Endothelial cell (in vitro differentiated cells): ENCODE measurements around the gene ASNSD1. TPM values are rescaled to one million over a fixed set of nuclear protein-coding genes. Genes with fewer than 3 reads are reported as not detected.
A peak's percentile ranks its signal among the peaks of the same experiment; 100 is the strongest.
"Not testable (repeated sequence)": the region's sequence is repeated elsewhere in the genome, so short reads cannot be mapped to it uniquely, and the experiment has no call there.

ENCODE experiments used
- DNase-seq: peaks from one replicate; pipeline ENCODE4 v3.0.0; 2021; ENCODE audit warnings: low spot score
- H3K27ac Mint-ChIP-seq: one replicate; pipeline ENCODE4 v1.8.0; 2021; ENCODE audit warnings: mixed read lengths, inconsistent platforms; ENCODE audit not compliant: unreplicated experiment
- H3K27me3 Mint-ChIP-seq: one replicate; pipeline ENCODE4 v1.8.0; 2021; ENCODE audit warnings: mild to moderate bottlenecking, moderate library complexity, mixed read lengths, inconsistent platforms; ENCODE audit not compliant: unreplicated experiment
- H3K36me3 Mint-ChIP-seq: one replicate; pipeline ENCODE4 v1.8.0; 2021; ENCODE audit warnings: mild to moderate bottlenecking, low read depth, mixed read lengths, inconsistent platforms; ENCODE audit not compliant: unreplicated experiment
- H3K4me1 Mint-ChIP-seq: one replicate; pipeline ENCODE4 v1.8.0; 2021; ENCODE audit warnings: mild to moderate bottlenecking, mixed read lengths, inconsistent platforms; ENCODE audit not compliant: unreplicated experiment
- H3K4me3 Mint-ChIP-seq: one replicate; pipeline ENCODE4 v1.8.0; 2021; ENCODE audit warnings: mild to moderate bottlenecking, mixed read lengths, inconsistent platforms; ENCODE audit not compliant: unreplicated experiment
- H3K9me3 Mint-ChIP-seq: one replicate; pipeline ENCODE4 v1.8.0; 2021; ENCODE audit warnings: mixed read lengths, inconsistent platforms; ENCODE audit not compliant: unreplicated experiment
- CTCF ChIP-seq: fragments of 200-600 bp; sonication (generic); IDR thresholded peaks from one replicate; pipeline ENCODE4 v1.5.0; 2021; ENCODE audit warnings: antibody characterized with exemption; ENCODE audit not compliant: unreplicated experiment
- total RNA-seq: library from RNA; stranded (reverse); fragmentation: NEBNext Ultra II Directional; extraction: Animal tissue kit (Norgen Biotek cat#: 25700); gene quantifications from one replicate; pipeline ENCODE4 v1.2.1, GENCODE V29; 2021; ENCODE audit not compliant: unreplicated experiment

The ASNSD1 gene
- total RNA-seq, 1 donor from 2014 or later = 35.7 TPM

- H3K27me3 Mint-ChIP-seq = no peaks in the 10 kb centered on the region
- no peak for TF ChIP-seq CTCF
- no peak for DNase-seq
- H3K36me3 Mint-ChIP-seq = no peaks in the 10 kb centered on the region
- H3K4me3 Mint-ChIP-seq = no peak overlapping the region
- H3K27ac Mint-ChIP-seq = no peak overlapping the region
- H3K9me3 Mint-ChIP-seq = no peaks in the 10 kb centered on the region
- H3K4me1 Mint-ChIP-seq = no peaks in the 10 kb centered on the region
Observed at GRCh38 chr2:189700681-189701080, 39.4 kb downstream of the ASNSD1 start.

DNA sequence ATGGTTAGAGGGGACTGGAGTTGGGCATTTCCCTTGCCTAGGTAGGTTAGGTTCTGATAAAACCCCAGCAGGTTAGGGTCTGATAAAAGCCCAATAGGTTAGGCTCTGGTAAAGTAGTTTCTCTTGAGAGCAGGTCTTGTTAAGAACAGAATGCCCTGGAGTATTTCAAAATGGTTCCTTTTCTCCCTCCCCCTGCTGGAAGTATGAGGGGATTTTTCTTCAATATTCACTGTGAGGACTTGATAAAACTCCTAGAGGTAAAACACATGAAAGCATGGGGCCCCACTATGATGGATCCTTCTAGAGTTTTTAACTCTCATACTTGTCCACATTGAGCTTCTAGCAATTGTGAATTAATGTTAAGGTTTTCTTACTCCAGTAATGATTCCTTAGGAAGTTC lies 40.8 kb downstream of the ASNSD1 start:
- DNase-seq = no peak

DNA sequence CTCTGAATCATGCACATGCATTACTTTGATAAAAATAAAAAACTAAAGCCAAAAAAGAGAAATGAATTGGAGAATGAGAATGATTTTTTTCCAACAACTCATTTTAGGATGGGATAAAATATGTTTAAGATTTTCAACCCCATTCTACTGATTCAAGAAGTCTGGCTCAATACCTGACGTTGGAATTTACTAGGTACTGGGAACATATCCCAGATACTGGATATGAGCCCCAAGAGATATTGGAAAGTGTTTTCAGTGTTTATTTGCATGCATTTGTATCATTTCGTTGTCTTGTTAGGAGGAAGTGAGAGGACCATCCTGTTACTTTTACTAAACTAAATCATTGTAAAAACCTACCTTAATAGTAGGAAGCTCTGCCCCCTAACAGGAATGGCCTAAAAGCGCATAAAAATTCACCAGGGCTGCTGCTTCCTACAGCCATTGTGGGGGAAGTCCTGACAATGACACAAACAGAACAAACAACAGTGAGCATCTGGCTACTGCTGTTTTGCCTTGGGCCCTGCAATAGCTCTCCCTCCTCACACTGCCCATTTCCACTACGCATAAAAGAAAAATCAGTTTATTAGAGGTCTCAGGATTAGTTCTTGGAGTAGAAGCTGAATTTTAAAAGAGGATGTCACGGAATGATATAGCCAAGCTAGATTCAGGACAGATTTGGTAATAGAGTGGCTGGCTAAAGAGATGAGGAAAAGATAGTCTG lies 48.4 kb downstream of the ASNSD1 start:
- Mint-ChIP-seq H3K9me3 (no peaks in the 10 kb centered on the region), H3K27me3 (peaks cover 4% of the 10 kb centered on the region), H3K36me3 (peaks cover 14% of the 10 kb centered on the region), H3K4me3 (no peak overlapping the region), H3K4me1 (peaks cover 18% of the 10 kb centered on the region), H3K27ac (peak overlapping the region; percentile 80)
- TF ChIP-seq CTCF = no peak
- DNase-seq = no peak

More for the DNA sequence above, 40.8 kb downstream of the ASNSD1 start:
- no peak overlapping the region for H3K27ac Mint-ChIP-seq
- H3K9me3 Mint-ChIP-seq = no peaks in the 10 kb centered on the region
- H3K36me3 Mint-ChIP-seq = no peaks in the 10 kb centered on the region
- peak; percentile 60 for TF ChIP-seq CTCF
- no peak overlapping the region for H3K4me3 Mint-ChIP-seq
- no peaks in the 10 kb centered on the region for H3K4me1 Mint-ChIP-seq
- H3K27me3 Mint-ChIP-seq = no peaks in the 10 kb centered on the region

- not testable (repeated sequence) for H3K4me1 Mint-ChIP-seq, H3K4me3 Mint-ChIP-seq, DNase-seq, H3K9me3 Mint-ChIP-seq, H3K36me3 Mint-ChIP-seq, H3K27ac Mint-ChIP-seq, H3K27me3 Mint-ChIP-seq
Observed at GRCh38 chr2:189717593-189717992, 56.3 kb downstream of the ASNSD1 start.

DNA sequence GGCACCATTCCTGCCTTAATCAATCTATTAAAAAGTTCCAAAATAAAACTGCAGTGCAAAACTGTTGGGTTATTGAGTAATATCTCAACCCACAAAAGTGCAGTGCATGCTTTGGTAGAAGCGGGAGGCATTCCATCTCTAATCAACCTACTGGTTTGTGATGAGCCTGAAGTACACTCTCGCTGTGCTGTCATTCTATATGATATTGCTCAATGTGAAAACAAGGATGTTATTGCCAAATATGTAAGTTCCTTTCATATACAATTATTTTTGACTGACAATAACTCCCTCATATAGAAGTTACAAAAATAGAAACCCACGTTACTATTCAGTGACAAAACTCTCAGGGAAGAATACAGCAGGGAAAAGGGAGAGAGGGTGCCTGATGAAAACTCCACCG lies 58.3 kb downstream of the ASNSD1 start:
- Mint-ChIP-seq H3K4me3 (no peak overlapping the region), H3K27me3 (no peaks in the 10 kb centered on the region), H3K4me1 (no peaks in the 10 kb centered on the region), H3K9me3 (peaks cover 5% of the 10 kb centered on the region), H3K27ac (no peak overlapping the region), H3K36me3 (no peaks in the 10 kb centered on the region)
- DNase-seq = no peak
- TF ChIP-seq CTCF = no peak

Other genes with a start within 250 kb of the ASNSD1 start
- 33.0 TPM for gene WDR75, start 220.0 kb upstream of the ASNSD1 start, total RNA-seq
- gene SLC40A1, start 80.7 kb upstream of the ASNSD1 start, total RNA-seq = 90.9 TPM
- 8.5 TPM for gene ANKAR, start 13.2 kb downstream of the ASNSD1 start, total RNA-seq
- 4.2 TPM for gene OSGEPL1, start 101.3 kb downstream of the ASNSD1 start, total RNA-seq
- 60.7 TPM for gene ORMDL1, start 122.9 kb downstream of the ASNSD1 start, total RNA-seq
- 36.0 TPM for gene PMS1, start 123.0 kb downstream of the ASNSD1 start, total RNA-seq